ENCODE data around the gene MCF2L. TPM values are rescaled to one million over a fixed set of nuclear protein-coding genes. Genes with fewer than 3 reads are reported as not detected.
"Not testable (repeated sequence)": the region's sequence is repeated elsewhere in the genome, so short reads cannot be mapped to it uniquely, and the experiment has no call there.

Gene MCF2L
- polyA plus RNA-seq, 1 donor (not counting 4 experiments of a cell fraction or from before 2014, with no cell fraction given) = 0.14 TPM

- dilution Hi-C loops (cut with MboI; ENCODE audit: extremely low pct_ligation_motif_present, low sequenced_read_pairs) = no loop called here
- Histone ChIP-seq H3K27ac (ENCODE audit: control insufficient read depth, insufficient read depth, low read length) (no peak overlapping the region), H3K27me3 (ENCODE audit: control insufficient read depth, extremely low read depth, insufficient read depth, low read length) (peaks cover 16% of the 10 kb centered on the region), H3K4me1 (ENCODE audit: control insufficient read depth, extremely low read depth, insufficient read depth, low read length) (no peaks in the 10 kb centered on the region), H3K79me2 (ENCODE audit: control insufficient read depth, insufficient read depth, low read length) (no peaks in the 10 kb centered on the region), H3K9me3 (ENCODE audit: control insufficient read depth, low read depth, low read length) (no peaks in the 10 kb centered on the region), H2AFZ (ENCODE audit: control insufficient read depth, low read length) (no peak overlapping the region), H3K4me2 (ENCODE audit: control insufficient read depth, extremely low read depth, insufficient read depth, low read depth, low read length) (no peak overlapping the region), H3K9ac (ENCODE audit: control insufficient read depth, extremely low read depth, insufficient read depth, low read length) (no peak overlapping the region), H4K20me1 (ENCODE audit: control insufficient read depth, extremely low read depth, insufficient read depth, low read length) (no peaks in the 10 kb centered on the region), H3K36me3 (ENCODE audit: control insufficient read depth in 2 of 2, extremely low read depth in 1 of 2, insufficient read depth in 2 of 2, low read length in 2 of 2) (no peaks in the 10 kb centered on the region), H3K9me1 (ENCODE audit: control insufficient read depth, extremely low read depth, insufficient read depth, low read length) (no peaks in the 10 kb centered on the region), H3K4me3 (ENCODE audit: control insufficient read depth in 2 of 3, extremely low read depth in 1 of 3, insufficient read depth in 2 of 3, low read depth in 1 of 3, low read length in 3 of 3) (no peak overlapping the region)
- TF ChIP-seq EZH2 (IDR thresholded peaks at IDR 0.05; ENCODE audit: low read length) (no peak), CTCF (optimal IDR thresholded peaks at IDR 0.05 in 1 of 3, IDR thresholded peaks at IDR 0.05 in 1 of 3, conservative IDR thresholded peaks at IDR 0.05 in 1 of 3; ENCODE audit: extremely low read depth in 1 of 3, insufficient read depth in 2 of 3, low read length in 3 of 3) (no peak)
- FAIRE-seq (no peak), DNase-seq (ENCODE audit: low read depth, low spot score) (no peak)
Measured at GRCh38 chr13:112940236-112940635, 28.8 kb upstream of the MCF2L start.

GRCh38 chr13:112941349-112941748 is 27.7 kb upstream of the MCF2L start:
- Histone ChIP-seq H3K27me3 (ENCODE audit: control insufficient read depth, extremely low read depth, insufficient read depth, low read length) (peaks cover 16% of the 10 kb centered on the region), H3K4me1 (ENCODE audit: control insufficient read depth, extremely low read depth, insufficient read depth, low read length) (no peaks in the 10 kb centered on the region), H3K79me2 (ENCODE audit: control insufficient read depth, insufficient read depth, low read length) (no peaks in the 10 kb centered on the region), H4K20me1 (ENCODE audit: control insufficient read depth, extremely low read depth, insufficient read depth, low read length) (no peaks in the 10 kb centered on the region), H3K9me1 (ENCODE audit: control insufficient read depth, extremely low read depth, insufficient read depth, low read length) (no peaks in the 10 kb centered on the region), H3K4me2 (ENCODE audit: control insufficient read depth, extremely low read depth, insufficient read depth, low read depth, low read length) (no peak overlapping the region), H3K9ac (ENCODE audit: control insufficient read depth, extremely low read depth, insufficient read depth, low read length) (no peak overlapping the region), H3K4me3 (ENCODE audit: control insufficient read depth in 2 of 3, extremely low read depth in 1 of 3, insufficient read depth in 2 of 3, low read depth in 1 of 3, low read length in 3 of 3) (no peak overlapping the region), H2AFZ (ENCODE audit: control insufficient read depth, low read length) (no peak overlapping the region), H3K9me3 (ENCODE audit: control insufficient read depth, low read depth, low read length) (no peaks in the 10 kb centered on the region), H3K36me3 (ENCODE audit: control insufficient read depth in 2 of 2, extremely low read depth in 1 of 2, insufficient read depth in 2 of 2, low read length in 2 of 2) (no peaks in the 10 kb centered on the region), H3K27ac (ENCODE audit: control insufficient read depth, insufficient read depth, low read length) (no peak overlapping the region)
- FAIRE-seq (no peak), DNase-seq (ENCODE audit: low read depth, low spot score) (no peak)
- TF ChIP-seq CTCF (optimal IDR thresholded peaks at IDR 0.05 in 1 of 3, IDR thresholded peaks at IDR 0.05 in 1 of 3, conservative IDR thresholded peaks at IDR 0.05 in 1 of 3; ENCODE audit: extremely low read depth in 1 of 3, insufficient read depth in 2 of 3, low read length in 3 of 3) = no peak
- no peak for TF ChIP-seq EZH2 (IDR thresholded peaks at IDR 0.05; ENCODE audit: low read length)
- dilution Hi-C loops (cut with MboI; ENCODE audit: extremely low pct_ligation_motif_present, low sequenced_read_pairs) = no loop called here

- dilution Hi-C loops (cut with MboI; ENCODE audit: extremely low pct_ligation_motif_present, low sequenced_read_pairs) = not testable (repeated sequence)
Measured at GRCh38 chr13:112941765-112942164, 27.2 kb upstream of the MCF2L start.

More at GRCh38 chr13:112941765-112942164, 27.2 kb upstream of the MCF2L start:
- not testable (repeated sequence) for H3K9me3 ChIP-seq (ENCODE audit: control insufficient read depth, low read depth, low read length); H3K27ac ChIP-seq (ENCODE audit: control insufficient read depth, insufficient read depth, low read length); H3K36me3 ChIP-seq (ENCODE audit: control insufficient read depth in 2 of 2, extremely low read depth in 1 of 2, insufficient read depth in 2 of 2, low read length in 2 of 2); H2AFZ ChIP-seq (ENCODE audit: control insufficient read depth, low read length); H3K9ac ChIP-seq (ENCODE audit: control insufficient read depth, extremely low read depth, insufficient read depth, low read length); FAIRE-seq; H3K9me1 ChIP-seq (ENCODE audit: control insufficient read depth, extremely low read depth, insufficient read depth, low read length); H3K4me2 ChIP-seq (ENCODE audit: control insufficient read depth, extremely low read depth, insufficient read depth, low read depth, low read length); H3K4me1 ChIP-seq (ENCODE audit: control insufficient read depth, extremely low read depth, insufficient read depth, low read length); H3K79me2 ChIP-seq (ENCODE audit: control insufficient read depth, insufficient read depth, low read length); H3K4me3 ChIP-seq (ENCODE audit: control insufficient read depth in 2 of 3, extremely low read depth in 1 of 3, insufficient read depth in 2 of 3, low read depth in 1 of 3, low read length in 3 of 3); DNase-seq (ENCODE audit: low read depth, low spot score); H4K20me1 ChIP-seq (ENCODE audit: control insufficient read depth, extremely low read depth, insufficient read depth, low read length)
- H3K27me3 ChIP-seq (ENCODE audit: control insufficient read depth, extremely low read depth, insufficient read depth, low read length) = peaks cover 16% of the 10 kb centered on the region

Data from keratinocyte (primary cell).